SK-N-SH (cell line): ENCODE measurements around the gene P2RX4.

ENCODE experiments used
- CTCF ChIP-seq: fragments of 200-600 bp; sonication (generic); IDR thresholded peaks from 2 replicates; pipeline ENCODE4 v1.6.1; 2017; ENCODE audit warnings: antibody characterized with exemption, mild to moderate bottlenecking, moderate library complexity
- ELF1 ChIP-seq: IDR thresholded peaks from 2 replicates; pipeline ENCODE4 v1.4.0; 2012
- EZH2phosphoT487 ChIP-seq: fragments of 200-600 bp; sonication (generic); IDR thresholded peaks from 2 replicates; pipeline ENCODE4 v1.6.1; 2017; ENCODE audit warnings: low read depth, mixed run types, mild to moderate bottlenecking, antibody characterized with exemption, moderate library complexity, borderline replicate concordance
- POLR2AphosphoS5 ChIP-seq: IDR thresholded peaks from 2 replicates; pipeline ENCODE4 v1.6.1; 2012; ENCODE audit warnings: low read depth, low read length

GRCh38 chr12:121255433-121255832 lies 45.5 kb downstream of the P2RX4 start:
- TF ChIP-seq ELF1 (no peak), CTCF (no peak), EZH2phosphoT487 (no peak), POLR2AphosphoS5 (no peak)
